Spleen (tissue), 11 donors: ENCODE results near the gene SH3RF3. TPM values are rescaled to one million over a fixed set of nuclear protein-coding genes. Genes with fewer than 3 reads are reported as not detected.

Source experiments
- DNase-seq: peaks from one replicate; pipeline ENCODE4 v3.0.0-alpha.2; 2020
- H3K27ac ChIP-seq, 8 donors: fragments of 200-600 bp; sonication (generic) in 7 of 8; 1 replicate in 4 of 8; 2 replicates in 4 of 8; pipeline versions ENCODE4 v1.5.0 to v1.8.0; 2016 to 2021; ENCODE audit warnings: inconsistent platforms in 4 of 8, mild to moderate bottlenecking in 4 of 8, moderate library complexity in 1 of 8
- H3K27me3 ChIP-seq, 7 donors: fragments of 200-600 bp; sonication (generic) in 6 of 7; replicated peaks in 1 of 7; 1 replicate in 4 of 7; 2 replicates in 3 of 7; pipeline versions ENCODE4 v1.5.0 to v1.8.0; 2016 to 2021; ENCODE audit warnings: inconsistent platforms in 3 of 7, mild to moderate bottlenecking in 1 of 7
- H3K36me3 ChIP-seq, 6 donors: fragments of 200-600 bp; sonication (generic) in 5 of 6; 1 replicate in 4 of 6; 2 replicates in 2 of 6; pipeline versions ENCODE4 v1.5.0 to v1.8.0; 2016 to 2021; ENCODE audit warnings: inconsistent platforms in 2 of 6
- H3K4me1 ChIP-seq, 6 donors: fragments of 200-600 bp; sonication (generic) in 5 of 6; 1 replicate in 3 of 6; 2 replicates in 3 of 6; pipeline versions ENCODE4 v1.5.0 to v1.8.0; 2016 to 2021; ENCODE audit warnings: inconsistent platforms in 3 of 6
- H3K4me3 ChIP-seq, 8 donors: fragments of 200-600 bp; sonication (generic) in 7 of 8; 1 replicate in 4 of 8; 2 replicates in 4 of 8; pipeline versions ENCODE4 v1.5.0 to v1.8.0; 2016 to 2021; ENCODE audit warnings: inconsistent platforms in 4 of 8, mild to moderate bottlenecking in 4 of 8, moderate library complexity in 2 of 8
- H3K9me3 ChIP-seq, 8 donors: fragments of 200-600 bp; sonication (generic) in 7 of 8; 1 replicate in 4 of 8; 2 replicates in 4 of 8; pipeline versions ENCODE4 v1.5.0 to v1.8.0; 2016 to 2021; ENCODE audit warnings: inconsistent platforms in 4 of 8
- POLR2A ChIP-seq, 3 donors: fragments of 450-650 bp; IDR thresholded peaks; one replicate each; pipeline ENCODE4 v1.5.1; 2017; ENCODE audit warnings: antibody characterized with exemption in 3 of 3, mild to moderate bottlenecking in 1 of 3
- POLR2AphosphoS5 ChIP-seq, 3 donors: sonication (generic); formaldehyde crosslinking; IDR thresholded peaks; one replicate each; pipeline ENCODE4 v1.5.1; 2017; ENCODE audit warnings: antibody characterized with exemption in 3 of 3
- WGBS, 5 donors: extraction: QIAGEN DNeasy Blood & Tissue Kit in 3 of 5; methylation state at CpG; one replicate each; pipeline versions ENCODE4 v1.1.5 to v1.1.7; 2013 to 2018; 5-methylcytosine and 5-hydroxymethylcytosine counted together
- intact Hi-C: fragments of 100-400 bp; cut with DNase I; formaldehyde crosslinking; loops from one replicate; pipeline ENCODE4 v1.15.0; 2023; ENCODE audit warnings: low total_unique reads
- polyA plus RNA-seq, 3 donors: library from polyadenylated mRNA; stranded (reverse); fragments of 200-250 nt; gene quantifications; one replicate each; pipeline ENCODE4 v1.2.1, GENCODE V29; 2013
- total RNA-seq, 7 donors: library from RNA; depleted of rRNA in 3 of 7; stranded (reverse); fragments of >200 nt in 3 of 7; fragmentation: NEBNext Ultra II Directional in 4 of 7; extraction: Animal tissue kit (Norgen Biotek cat#: 25700) in 4 of 7; gene quantifications; one replicate each; pipeline versions ENCODE4 v1.1.0 to v1.2.1, GENCODE V29; 2016 to 2021
- TF ChIP-seq, protein P1 (sequence below), 11 experiments: fragments of 200-600 bp in 7 of 11; fragments of 450-650 bp in 4 of 11; sonication (generic) in 4 of 11; IDR thresholded peaks in 8 of 11; conservative IDR thresholded peaks in 3 of 11; 1 replicate in 7 of 11; 2 replicates in 4 of 11; pipeline versions ENCODE4 v1.4.0 to v1.8.0; 2016 to 2021; ENCODE audit warnings: antibody characterized with exemption in 11 of 11, inconsistent platforms in 4 of 11, mild to moderate bottlenecking in 1 of 11
- donor health status: healthy with polysubstance abuse.
- donor health status: DM: no; HTN: no; CAD: no; lungs with moderate emphysema.
- donor health status: DM: no; HTN: no; CAD: no.
- donor health status: Bipolar disorder and iron deficiency.
- donor health status: healthy.
- donor health status: DM: no; HTN: no; CAD: no.
- donor health status: DM: yes; HTN: yes; CAD: no.

SH3RF3 gene
- total and polyA plus RNA-seq, 10 donors: 1.3 to 7.6 (median 4.7) TPM

GRCh38 chr2:109187711-109188495, 58.9 kb downstream of the SH3RF3 start:
- intact Hi-C loops: no loop called here
- H3K36me3 ChIP-seq: no peaks in the 10 kb centered on the region
- H3K27me3 ChIP-seq: no peaks in the 10 kb centered on the region
- no peak overlapping the region for H3K4me3 ChIP-seq
- TF ChIP-seq, protein P1, sequence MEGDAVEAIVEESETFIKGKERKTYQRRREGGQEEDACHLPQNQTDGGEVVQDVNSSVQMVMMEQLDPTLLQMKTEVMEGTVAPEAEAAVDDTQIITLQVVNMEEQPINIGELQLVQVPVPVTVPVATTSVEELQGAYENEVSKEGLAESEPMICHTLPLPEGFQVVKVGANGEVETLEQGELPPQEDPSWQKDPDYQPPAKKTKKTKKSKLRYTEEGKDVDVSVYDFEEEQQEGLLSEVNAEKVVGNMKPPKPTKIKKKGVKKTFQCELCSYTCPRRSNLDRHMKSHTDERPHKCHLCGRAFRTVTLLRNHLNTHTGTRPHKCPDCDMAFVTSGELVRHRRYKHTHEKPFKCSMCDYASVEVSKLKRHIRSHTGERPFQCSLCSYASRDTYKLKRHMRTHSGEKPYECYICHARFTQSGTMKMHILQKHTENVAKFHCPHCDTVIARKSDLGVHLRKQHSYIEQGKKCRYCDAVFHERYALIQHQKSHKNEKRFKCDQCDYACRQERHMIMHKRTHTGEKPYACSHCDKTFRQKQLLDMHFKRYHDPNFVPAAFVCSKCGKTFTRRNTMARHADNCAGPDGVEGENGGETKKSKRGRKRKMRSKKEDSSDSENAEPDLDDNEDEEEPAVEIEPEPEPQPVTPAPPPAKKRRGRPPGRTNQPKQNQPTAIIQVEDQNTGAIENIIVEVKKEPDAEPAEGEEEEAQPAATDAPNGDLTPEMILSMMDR (IDR thresholded peaks at IDR 0.05 in 8 of 11, conservative IDR thresholded peaks at IDR 0.05 in 3 of 11): no peak
- TF ChIP-seq POLR2A (IDR thresholded peaks at IDR 0.05) (no peak), POLR2AphosphoS5 (IDR thresholded peaks at IDR 0.05) (no peak)
- DNase-seq: no peak
- WGBS, 5 donors: 77 to 89% (median 86%) methylated on average over 12 to 19 of the region's 19 CpGs
- H3K9me3 ChIP-seq: no peaks in the 10 kb centered on the region
- no peak overlapping the region for H3K27ac ChIP-seq
- H3K4me1 ChIP-seq: peaks cover 0 to 16% (median 5%) of the 10 kb centered on the region in 6 donors

DNA sequence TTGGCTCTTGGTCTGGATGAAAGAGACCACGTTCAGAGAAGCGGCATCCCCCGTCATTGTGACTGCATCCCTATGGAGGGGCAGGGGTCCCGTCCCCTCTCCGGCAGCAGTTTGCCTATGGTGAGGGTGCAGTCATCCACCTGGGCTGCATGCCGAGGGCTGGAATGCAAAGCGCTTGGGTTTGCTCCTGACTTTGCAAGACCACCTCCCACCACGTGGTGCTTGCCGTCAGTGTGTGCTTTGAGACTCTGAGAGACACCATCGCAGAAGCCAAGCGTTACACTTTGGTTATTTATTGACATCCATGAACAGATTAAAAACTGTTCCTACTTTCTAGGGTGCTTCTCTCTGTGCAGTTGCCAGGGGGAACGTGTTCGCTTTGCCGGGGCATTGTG, 59.5 kb downstream of the SH3RF3 start:
- no peak for DNase-seq
- intact Hi-C loops: no loop called here
- Histone ChIP-seq H3K9me3 (no peaks in the 10 kb centered on the region), H3K27me3 (no peaks in the 10 kb centered on the region), H3K4me1 (peaks cover 0 to 17% (median 5%) of the 10 kb centered on the region in 6 donors), H3K4me3 (no peak overlapping the region), H3K27ac (no peak overlapping the region), H3K36me3 (no peaks in the 10 kb centered on the region)
- 82 to 89% (median 87%) methylated on average over 14 of the region's 14 CpGs for WGBS, 5 donors
- TF ChIP-seq POLR2A (IDR thresholded peaks at IDR 0.05) (no peak), POLR2AphosphoS5 (IDR thresholded peaks at IDR 0.05) (no peak)
- TF ChIP-seq, protein P1 (IDR thresholded peaks at IDR 0.05 in 8 of 11, conservative IDR thresholded peaks at IDR 0.05 in 3 of 11): no peak

GRCh38 chr2:109188898-109189297, 59.9 kb downstream of the SH3RF3 start:
- intact Hi-C loops: no loop called here
- DNase-seq: no peak
- H3K27ac ChIP-seq: no peak overlapping the region
- no peaks in the 10 kb centered on the region for H3K36me3 ChIP-seq
- no peaks in the 10 kb centered on the region for H3K27me3 ChIP-seq
- peaks cover 0 to 21% (median 5%) of the 10 kb centered on the region in 6 donors for H3K4me1 ChIP-seq
- no peak for TF ChIP-seq POLR2AphosphoS5 (IDR thresholded peaks at IDR 0.05)
- no peak overlapping the region for H3K4me3 ChIP-seq
- no peaks in the 10 kb centered on the region for H3K9me3 ChIP-seq
- 85 to 95% (median 92%) methylated on average over 4 of the region's 4 CpGs for WGBS, 5 donors

DNA sequence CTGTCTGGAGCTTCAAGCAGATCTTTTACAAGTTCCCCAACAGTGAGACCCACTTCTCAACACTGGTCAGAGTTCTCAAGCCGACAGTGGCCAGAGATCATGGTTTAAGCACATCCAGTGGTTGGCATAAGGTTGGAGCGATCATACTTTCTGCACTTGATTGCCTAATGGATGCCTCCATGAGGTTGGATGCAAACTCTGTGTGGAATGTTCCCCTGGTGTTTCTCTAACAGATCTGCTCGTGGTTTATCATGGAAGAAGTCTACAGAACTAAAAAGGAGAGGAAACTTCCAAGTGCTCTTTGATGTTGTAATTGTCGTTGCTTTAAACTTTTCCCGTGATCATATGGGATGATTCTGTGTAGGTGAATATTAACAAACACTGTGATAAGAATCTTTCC, 60.7 kb downstream of the SH3RF3 start:
- WGBS, 5 donors: 84 to 89% (median 87%) methylated on average over 5 of the region's 5 CpGs
- no peak overlapping the region for H3K4me3 ChIP-seq
- H3K4me1 ChIP-seq: peaks cover 0 to 28% (median 6%) of the 10 kb centered on the region in 6 donors
- intact Hi-C loops: no loop called here
- TF ChIP-seq, protein P1 (IDR thresholded peaks at IDR 0.05 in 8 of 11, conservative IDR thresholded peaks at IDR 0.05 in 3 of 11): no peak
- no peak for TF ChIP-seq POLR2AphosphoS5 (IDR thresholded peaks at IDR 0.05)
- no peak for TF ChIP-seq POLR2A (IDR thresholded peaks at IDR 0.05)
- H3K36me3 ChIP-seq: no peaks in the 10 kb centered on the region
- H3K27ac ChIP-seq: no peak overlapping the region
- no peaks in the 10 kb centered on the region for H3K27me3 ChIP-seq
- no peaks in the 10 kb centered on the region for H3K9me3 ChIP-seq
- DNase-seq: no peak
